Nucleus accumbens (tissue), 56 donors: ENCODE results near the gene NACAD.
A peak's percentile ranks its signal among the peaks of the same experiment; 100 is the strongest.
"Not testable (repeated sequence)": the region's sequence is repeated elsewhere in the genome, so short reads cannot be mapped to it uniquely, and the experiment has no call there.

ENCODE experiments used
- DNase-seq, 56 donors: peaks; one replicate each; lab custom pipeline; 2025; lab: John Stamatoyannopoulos, UW

Gene NACAD

DNA sequence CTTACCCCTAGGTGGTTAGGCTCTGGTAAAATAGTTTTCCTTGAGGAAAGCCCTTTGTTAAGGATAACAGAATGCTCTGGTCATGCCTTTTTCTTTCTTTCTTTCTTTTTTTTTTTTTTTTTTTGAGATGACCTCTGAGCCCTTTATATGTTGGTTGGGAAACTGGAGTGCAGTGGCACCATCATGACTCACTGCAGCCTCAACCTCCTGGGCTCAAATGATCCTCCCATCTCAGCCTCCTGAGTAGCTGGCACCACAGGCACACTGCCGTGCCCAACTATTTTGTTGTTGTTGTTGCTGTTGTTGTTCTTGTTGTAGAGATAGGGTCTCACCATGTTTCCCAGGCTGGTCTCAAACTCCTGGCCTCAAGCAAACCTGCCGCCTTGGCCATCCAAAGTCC is 27.4 kb downstream of the NACAD start:
- no peak for DNase-seq

- DNase-seq: no peak
Measured at GRCh38 chr7:45060295-45060694, 28.5 kb downstream of the NACAD start.

- DNase-seq: no peak
Measured at GRCh38 chr7:45057878-45058277, 30.9 kb downstream of the NACAD start.

DNA sequence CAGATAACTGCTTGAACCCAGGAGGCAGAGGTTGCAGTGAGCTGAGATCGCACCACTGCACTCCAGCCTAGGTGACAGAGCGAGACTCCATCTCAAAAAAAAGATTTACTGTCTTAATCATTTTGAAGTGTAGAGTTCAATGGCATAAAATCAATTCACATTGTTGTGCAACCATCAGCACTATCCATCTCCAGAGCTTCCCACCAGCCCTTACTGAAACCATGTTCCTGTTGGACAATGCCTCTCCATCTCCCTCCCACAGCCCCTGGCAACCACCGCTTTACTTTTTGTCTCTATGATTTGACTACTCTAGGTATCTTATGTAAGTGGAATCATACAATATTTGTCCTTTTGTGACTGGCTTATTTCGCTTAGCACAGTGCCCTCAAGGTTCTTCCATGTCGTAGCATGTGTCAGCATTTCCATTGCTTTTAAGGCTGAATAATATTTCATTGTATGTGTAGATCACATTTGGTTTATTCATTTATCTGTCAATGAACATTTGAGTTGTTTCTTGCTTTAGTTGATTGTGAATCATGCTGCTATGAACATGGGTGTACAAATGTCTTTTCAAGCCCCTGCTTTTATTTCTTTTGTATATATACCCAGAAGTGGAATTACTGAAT is 33.1 kb downstream of the NACAD start:
- DNase-seq: no peak

DNA sequence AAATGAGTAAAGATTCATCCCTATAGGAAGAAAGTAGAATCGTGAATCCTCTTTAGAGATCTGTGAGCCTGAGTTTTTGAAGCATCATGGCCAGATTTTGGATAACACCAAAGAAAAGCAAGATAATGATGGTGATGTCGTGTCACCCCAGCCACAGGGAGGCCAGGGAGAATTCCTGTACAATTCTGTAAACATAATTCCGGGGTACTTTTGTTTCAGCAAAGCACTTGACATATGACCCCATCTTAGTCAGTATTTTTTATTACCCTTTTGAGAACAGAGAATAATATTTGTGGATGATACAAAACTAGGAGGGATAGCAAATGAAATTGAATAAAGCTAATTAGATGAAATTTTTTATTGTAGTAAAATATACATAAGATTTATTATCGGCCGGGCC is 33.8 kb downstream of the NACAD start:
- no peak for DNase-seq

- DNase-seq: no peak
Measured at GRCh38 chr7:45054442-45054841, 34.3 kb downstream of the NACAD start.

DNA sequence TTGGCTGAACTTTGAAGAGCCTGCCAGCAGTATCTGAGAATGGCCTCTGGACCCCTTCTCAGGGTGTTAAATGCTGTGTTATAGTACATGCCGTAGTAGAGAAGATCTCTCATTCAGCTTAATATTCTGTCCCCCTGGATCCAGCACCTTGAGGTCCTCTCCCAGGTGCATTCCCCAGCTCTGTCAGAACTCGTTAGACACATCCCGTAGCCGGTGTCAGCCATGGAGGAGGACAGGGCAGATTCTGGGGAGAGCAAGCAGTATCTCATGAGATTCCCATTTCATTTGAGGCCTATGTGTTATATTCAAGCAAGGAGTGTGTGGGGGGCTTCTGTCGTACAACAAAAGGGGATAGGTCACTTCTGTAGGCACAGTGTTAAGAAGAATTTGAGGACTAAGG is 34.8 kb downstream of the NACAD start:
- DNase-seq: no peak

DNA sequence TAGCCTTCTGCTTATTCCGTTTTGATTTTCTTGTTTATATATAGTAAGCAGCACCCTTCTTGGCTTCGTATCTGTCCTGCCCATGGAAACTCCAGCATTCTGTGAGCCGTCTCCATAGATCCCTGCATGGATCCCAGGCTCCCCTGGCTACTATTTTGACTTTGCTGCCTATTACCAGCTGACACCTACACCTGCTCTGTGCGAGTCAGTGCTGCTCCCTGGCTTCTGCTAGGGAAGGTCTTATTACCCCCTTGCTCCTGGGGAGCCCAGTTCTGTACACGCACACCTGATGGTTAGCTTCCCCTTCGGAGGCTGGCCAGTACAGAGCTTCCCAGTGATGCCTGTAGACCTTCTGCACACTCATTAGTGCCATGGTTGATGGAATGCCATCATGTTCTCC is 35.4 kb downstream of the NACAD start:
- DNase-seq: no peak

DNA sequence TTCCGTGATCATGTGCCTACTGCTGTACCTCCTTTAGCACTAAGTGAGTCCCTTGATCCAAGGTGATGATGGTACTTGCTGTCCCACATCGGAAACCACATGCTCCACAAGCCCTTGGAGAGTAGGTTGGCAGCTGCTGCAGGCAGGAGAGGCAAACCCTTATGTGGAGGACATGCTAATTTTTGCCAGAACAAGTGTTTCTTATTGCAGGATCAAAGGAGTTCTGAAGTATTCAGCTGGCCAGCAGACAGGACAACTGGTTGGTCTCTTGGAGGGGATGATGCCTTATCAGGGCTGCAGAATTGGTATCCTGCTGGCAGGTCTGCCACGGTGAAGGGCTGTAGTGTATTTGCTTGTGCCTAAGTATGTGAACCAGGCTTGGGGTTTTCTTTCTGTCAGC is 36.8 kb downstream of the NACAD start:
- no peak for DNase-seq

- DNase-seq: no peak
Measured at GRCh38 chr7:45050198-45050597, 38.6 kb downstream of the NACAD start.

- no peak for DNase-seq
Measured at GRCh38 chr7:45048748-45049147, 40.0 kb downstream of the NACAD start.

GRCh38 chr7:45044338-45044737 is 44.4 kb downstream of the NACAD start:
- no peak for DNase-seq

- no peak for DNase-seq
Measured at GRCh38 chr7:45039106-45039505, 49.7 kb downstream of the NACAD start.

- DNase-seq: no peak
Measured at GRCh38 chr7:45037876-45038275, 50.9 kb downstream of the NACAD start.

DNA sequence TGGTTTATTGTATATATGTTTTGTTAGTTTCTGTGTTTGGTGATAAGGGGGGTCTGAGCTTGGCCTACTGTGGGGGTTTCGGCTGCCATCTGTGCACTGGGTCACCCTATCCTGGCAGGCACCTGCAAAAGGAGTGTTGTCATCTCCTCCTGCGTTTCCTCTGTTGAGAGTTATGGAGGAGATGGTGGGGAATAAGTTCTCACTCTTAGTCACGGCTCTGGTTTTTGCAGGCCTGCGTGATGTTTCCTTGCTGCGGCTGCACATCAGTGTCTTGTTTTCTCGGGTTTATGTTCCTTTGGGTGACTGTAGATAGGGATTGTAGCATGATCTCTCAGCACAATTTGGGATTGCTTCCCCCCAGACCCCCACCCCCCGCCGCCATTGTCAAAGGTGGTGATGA is 52.0 kb downstream of the NACAD start:
- DNase-seq: no peak

- DNase-seq: no peak
Measured at GRCh38 chr7:45036317-45036716, 52.5 kb downstream of the NACAD start.

DNA sequence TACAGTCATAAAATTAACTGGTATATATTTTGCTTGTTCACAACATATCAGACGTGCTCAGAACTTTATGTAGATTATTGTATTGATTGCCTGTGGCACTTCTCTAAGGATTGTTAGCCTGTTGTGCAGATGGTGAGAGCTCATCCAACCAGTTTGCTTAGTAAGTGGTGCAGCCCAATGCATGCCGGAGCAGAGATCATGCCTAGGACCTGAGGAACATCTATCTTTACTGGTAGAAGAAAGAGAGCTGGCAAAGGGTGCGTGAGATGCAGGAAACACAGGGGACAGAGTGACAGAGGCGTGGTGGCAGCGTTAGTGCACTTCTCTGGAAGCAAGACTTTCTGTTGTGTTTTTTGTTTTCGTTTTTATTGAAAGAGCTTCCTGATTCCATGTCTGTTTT is 52.9 kb downstream of the NACAD start:
- no peak for DNase-seq

- DNase-seq: no peak
Measured at GRCh38 chr7:45035371-45035770, 53.4 kb downstream of the NACAD start.

DNA sequence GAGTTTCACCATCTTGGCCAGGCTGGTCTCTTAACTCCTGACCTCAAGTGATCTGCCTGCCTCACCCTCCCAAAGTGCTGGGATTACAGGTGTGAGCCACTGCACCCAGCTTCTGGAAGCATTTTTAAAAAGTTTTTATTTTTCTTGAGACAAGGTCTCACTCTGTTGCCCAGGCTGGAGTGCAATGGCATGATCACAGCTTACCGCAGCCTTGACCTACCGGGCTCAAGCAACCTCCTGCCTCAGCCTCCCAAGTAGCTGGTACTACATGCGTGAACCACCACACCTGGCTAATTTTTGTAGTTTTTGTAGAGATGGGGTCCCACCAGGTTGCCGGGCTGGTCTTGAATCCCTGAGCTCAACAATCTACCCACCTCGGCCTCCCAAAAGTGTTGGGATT is 54.1 kb downstream of the NACAD start:
- DNase-seq: not testable (repeated sequence)

- peak in 2 of 56 donors; percentile 4 to 9 for DNase-seq
Measured at GRCh38 chr7:45033931-45034290, 54.9 kb downstream of the NACAD start.

DNA sequence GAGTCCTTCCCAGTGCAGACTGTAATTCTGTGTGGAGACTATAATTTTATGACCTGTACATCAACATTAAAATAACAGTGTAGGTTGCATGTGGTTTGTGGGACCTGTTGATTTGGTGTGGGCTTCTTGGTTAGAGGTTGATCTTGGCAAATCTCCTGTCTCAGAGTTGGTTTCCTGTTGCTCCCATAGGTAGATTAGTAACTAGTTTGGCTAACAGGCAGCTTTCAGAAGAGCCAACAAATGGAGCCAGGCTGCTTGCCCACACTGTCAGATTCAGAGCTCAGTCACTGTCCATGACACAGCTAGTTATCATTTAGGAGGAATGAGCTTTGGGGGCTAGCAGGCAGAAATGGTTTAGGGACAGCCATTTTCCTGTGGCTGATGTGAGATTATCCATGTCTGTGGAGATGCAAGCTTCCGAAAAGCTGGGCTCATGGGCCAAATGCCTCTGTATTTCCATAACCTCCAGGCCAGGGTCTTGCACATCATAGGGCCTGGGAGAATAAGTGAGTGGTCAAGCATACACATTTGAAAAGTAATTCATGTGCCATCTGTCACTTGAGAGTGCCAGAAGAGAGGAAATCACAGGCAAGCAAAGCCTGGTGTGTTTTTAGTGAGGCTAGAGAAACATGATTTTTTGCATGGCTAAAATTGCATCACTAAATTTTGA is 55.4 kb downstream of the NACAD start:
- no peak for DNase-seq

GRCh38 chr7:45032421-45032820 is 56.3 kb downstream of the NACAD start:
- no peak for DNase-seq

- peak in 25 of 56 donors; percentile 4 to 70 (median 32) for DNase-seq
Measured at GRCh38 chr7:45031829-45032228, 56.9 kb downstream of the NACAD start.
